Fibroblast of the aortic adventitia (primary cell): ENCODE results near the gene MICAL2. TPM values are rescaled to one million over a fixed set of nuclear protein-coding genes. Genes with fewer than 3 reads are reported as not detected.
A peak's percentile ranks its signal among the peaks of the same experiment; 100 is the strongest.

Source experiments
- DNase-seq: peaks from one replicate; pipeline ENCODE4 v3.0.0-alpha.2; 2010; ENCODE audit warnings: low read depth
- H3K4me3 ChIP-seq: 2 replicates; pipeline ENCODE4 v1.5.1; 2011; ENCODE audit warnings: low read depth, mild to moderate bottlenecking, control low read depth, low read length, moderate library complexity
- CTCF ChIP-seq: IDR thresholded peaks from 2 replicates; pipeline ENCODE4 v1.5.1; 2011; ENCODE audit warnings: mild to moderate bottlenecking, low read length, control low read depth, inconsistent platforms; ENCODE audit not compliant: insufficient read depth
- total RNA-seq: library from RNA; depleted of rRNA; stranded (reverse); fragments of >200 nt; gene quantifications from 2 replicates; pipeline ENCODE4 v1.2.3, GENCODE V29; 2012; ENCODE audit warnings: low replicate concordance

Gene MICAL2
- total RNA-seq, 1 donor, result 146 TPM

- TF ChIP-seq CTCF, result no peak
- no peak for DNase-seq
- no peak overlapping the region for H3K4me3 ChIP-seq
Measured at GRCh38 chr11:12073436-12073835, 37.0 kb upstream of the MICAL2 start.

GRCh38 chr11:12073886-12074285, 36.5 kb upstream of the MICAL2 start:
- DNase-seq, result no peak
- no peak for TF ChIP-seq CTCF
- H3K4me3 ChIP-seq, result no peak overlapping the region

GRCh38 chr11:12074529-12075195, 35.7 kb upstream of the MICAL2 start:
- no peak for TF ChIP-seq CTCF
- DNase-seq, result no peak

GRCh38 chr11:12075291-12075690, 35.1 kb upstream of the MICAL2 start:
- DNase-seq, result no peak
- no peak overlapping the region for H3K4me3 ChIP-seq
- no peak for TF ChIP-seq CTCF

More at GRCh38 chr11:12074529-12075195, 35.7 kb upstream of the MICAL2 start:
- no peak overlapping the region for H3K4me3 ChIP-seq

GRCh38 chr11:12075822-12076821, 34.3 kb upstream of the MICAL2 start:
- no peak overlapping the region for H3K4me3 ChIP-seq
- peak; percentile 97 for DNase-seq
- no peak for TF ChIP-seq CTCF

- no peak for TF ChIP-seq CTCF
- DNase-seq, result no peak
- H3K4me3 ChIP-seq, result no peak overlapping the region
Measured at GRCh38 chr11:12076840-12077534, 33.4 kb upstream of the MICAL2 start.
